IgD-negative memory B cell (primary cell): ENCODE data around the gene RASGRF2. TPM values are rescaled to one million over a fixed set of nuclear protein-coding genes. Genes with fewer than 3 reads are reported as not detected.
"Not testable (repeated sequence)": the region's sequence is repeated elsewhere in the genome, so short reads cannot be mapped to it uniquely, and the experiment has no call there.

Source experiments
- H3K27ac Mint-ChIP-seq, 3 donors: one replicate each; pipeline ENCODE4 v1.8.0; 2020 to 2022; ENCODE audit warnings: mild to moderate bottlenecking in 3 of 3, mixed read lengths in 3 of 3, moderate library complexity in 1 of 3
- H3K27me3 Mint-ChIP-seq: one replicate; pipeline ENCODE4 v1.8.0; 2021; ENCODE audit warnings: mixed read lengths
- H3K36me3 Mint-ChIP-seq: one replicate; pipeline ENCODE4 v1.8.0; 2020; ENCODE audit warnings: mild to moderate bottlenecking, mixed read lengths
- H3K4me1 Mint-ChIP-seq, 3 donors: one replicate each; pipeline ENCODE4 v1.8.0; 2020 to 2022; ENCODE audit warnings: mixed read lengths in 3 of 3, mild to moderate bottlenecking in 1 of 3
- H3K4me3 Mint-ChIP-seq, 4 donors: one replicate each; pipeline ENCODE4 v1.8.0; 2020 to 2022; ENCODE audit warnings: mild to moderate bottlenecking in 4 of 4, mixed read lengths in 4 of 4, moderate library complexity in 3 of 4
- H3K9me3 Mint-ChIP-seq, 3 donors: one replicate each; pipeline ENCODE4 v1.8.0; 2020 to 2021; ENCODE audit warnings: mixed read lengths in 3 of 3, mild to moderate bottlenecking in 1 of 3
- polyA plus RNA-seq: library from polyadenylated mRNA; unstranded; fragments of 300-500 nt; fragmentation: Illumina TruSeq; gene quantifications from one replicate; pipeline ENCODE4 v1.2.3, GENCODE V29; 2021

Gene RASGRF2
- polyA plus RNA-seq, 1 donor from 2014 or later, result 0.46 TPM

GRCh38 chr5:81244451-81244850, 284.3 kb downstream of the RASGRF2 start:
- H3K4me1 Mint-ChIP-seq, result no peaks in the 10 kb centered on the region
- H3K27ac Mint-ChIP-seq, result no peak overlapping the region
- peaks cover 2% of the 10 kb centered on the region for H3K36me3 Mint-ChIP-seq
- no peaks in the 10 kb centered on the region for H3K9me3 Mint-ChIP-seq
- H3K27me3 Mint-ChIP-seq, result no peaks in the 10 kb centered on the region
- H3K4me3 Mint-ChIP-seq, result no peak overlapping the region

GRCh38 chr5:81245871-81246235, 285.7 kb downstream of the RASGRF2 start:
- Mint-ChIP-seq H3K27me3 (no peaks in the 10 kb centered on the region), H3K4me1 (peaks cover 0 to 2% (median 0%) of the 10 kb centered on the region in 3 donors), H3K4me3 (no peak overlapping the region), H3K9me3 (no peaks in the 10 kb centered on the region), H3K36me3 (peaks cover 2% of the 10 kb centered on the region), H3K27ac (no peak overlapping the region)

- Mint-ChIP-seq H3K27me3 (no peaks in the 10 kb centered on the region), H3K36me3 (peaks cover 2% of the 10 kb centered on the region), H3K9me3 (no peaks in the 10 kb centered on the region), H3K4me3 (no peak overlapping the region), H3K27ac (no peak overlapping the region), H3K4me1 (peaks cover 0 to 2% (median 0%) of the 10 kb centered on the region in 3 donors)
Measured at GRCh38 chr5:81246697-81247096, 286.5 kb downstream of the RASGRF2 start.

DNA sequence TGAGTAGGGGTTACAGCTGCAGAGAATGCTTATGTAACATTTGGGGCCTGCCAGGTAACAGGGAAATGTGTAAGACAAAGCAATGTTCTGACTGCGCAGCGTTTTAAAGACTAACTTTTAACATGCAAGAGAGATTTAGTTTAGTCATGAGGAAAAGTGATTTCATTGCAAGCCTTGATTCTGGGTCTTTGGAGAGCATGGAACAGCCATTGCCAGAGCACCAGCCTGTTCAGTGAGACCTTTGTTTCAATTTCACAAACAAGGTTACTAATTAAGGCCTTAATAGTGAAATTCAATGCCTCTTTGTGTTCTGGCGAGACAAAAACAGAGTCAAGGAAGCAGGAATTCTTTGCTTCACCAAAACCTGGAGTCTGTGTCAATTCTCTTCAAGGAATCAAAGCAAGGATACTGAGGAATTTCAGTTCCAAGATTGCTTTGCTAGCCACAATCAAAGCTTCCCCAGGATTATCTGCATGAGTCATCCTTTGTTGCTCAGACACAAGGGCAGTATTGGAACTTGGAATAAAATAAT, 287.3 kb downstream of the RASGRF2 start:
- Mint-ChIP-seq H3K36me3 (peaks cover 2% of the 10 kb centered on the region), H3K27ac (no peak overlapping the region), H3K4me1 (peaks cover 0 to 2% (median 0%) of the 10 kb centered on the region in 3 donors), H3K27me3 (no peaks in the 10 kb centered on the region), H3K9me3 (no peaks in the 10 kb centered on the region), H3K4me3 (no peak overlapping the region)

GRCh38 chr5:81249240-81249639, 289.1 kb downstream of the RASGRF2 start:
- Mint-ChIP-seq H3K27ac (no peak overlapping the region), H3K36me3 (peaks cover 2% of the 10 kb centered on the region), H3K4me3 (no peak overlapping the region), H3K4me1 (peaks cover 0 to 2% (median 0%) of the 10 kb centered on the region in 3 donors), H3K27me3 (no peaks in the 10 kb centered on the region), H3K9me3 (no peaks in the 10 kb centered on the region)

DNA sequence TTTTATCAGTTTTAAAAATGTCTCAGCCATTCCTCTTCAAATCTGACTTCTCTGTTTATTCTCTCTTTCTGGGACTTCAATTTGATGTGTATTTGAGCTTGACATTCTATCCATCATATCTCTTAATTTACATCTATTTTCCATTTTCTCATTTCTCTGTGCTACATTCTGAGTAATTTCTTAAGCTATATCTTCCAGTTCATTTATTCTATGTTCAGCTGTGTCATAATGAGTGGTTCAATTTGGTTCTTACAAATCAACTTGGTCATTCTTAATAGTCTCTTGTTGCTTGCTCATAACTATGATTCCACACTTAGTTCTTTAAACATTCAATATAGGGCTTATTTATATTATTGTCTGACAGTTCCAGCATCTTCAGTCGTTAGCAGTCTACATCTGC, 289.8 kb downstream of the RASGRF2 start:
- H3K27ac Mint-ChIP-seq, result no peak overlapping the region
- H3K27me3 Mint-ChIP-seq, result no peaks in the 10 kb centered on the region
- H3K4me1 Mint-ChIP-seq, result peaks cover 0 to 2% (median 0%) of the 10 kb centered on the region in 3 donors
- no peak overlapping the region for H3K4me3 Mint-ChIP-seq
- peaks cover 3% of the 10 kb centered on the region for H3K36me3 Mint-ChIP-seq
- no peaks in the 10 kb centered on the region for H3K9me3 Mint-ChIP-seq

- H3K27me3 Mint-ChIP-seq, result no peaks in the 10 kb centered on the region
- no peak overlapping the region for H3K27ac Mint-ChIP-seq
- peaks cover 7% of the 10 kb centered on the region for H3K36me3 Mint-ChIP-seq
- H3K9me3 Mint-ChIP-seq, result no peaks in the 10 kb centered on the region
- H3K4me3 Mint-ChIP-seq, result no peak overlapping the region
- peaks cover 0 to 2% (median 0%) of the 10 kb centered on the region in 3 donors for H3K4me1 Mint-ChIP-seq
Measured at GRCh38 chr5:81251922-81252321, 291.8 kb downstream of the RASGRF2 start.

GRCh38 chr5:81252904-81253303, 292.7 kb downstream of the RASGRF2 start:
- Mint-ChIP-seq H3K9me3 (no peaks in the 10 kb centered on the region), H3K27ac (no peak overlapping the region), H3K27me3 (no peaks in the 10 kb centered on the region), H3K4me3 (no peak overlapping the region), H3K4me1 (peaks cover 0 to 2% (median 0%) of the 10 kb centered on the region in 3 donors), H3K36me3 (peaks cover 7% of the 10 kb centered on the region)

DNA sequence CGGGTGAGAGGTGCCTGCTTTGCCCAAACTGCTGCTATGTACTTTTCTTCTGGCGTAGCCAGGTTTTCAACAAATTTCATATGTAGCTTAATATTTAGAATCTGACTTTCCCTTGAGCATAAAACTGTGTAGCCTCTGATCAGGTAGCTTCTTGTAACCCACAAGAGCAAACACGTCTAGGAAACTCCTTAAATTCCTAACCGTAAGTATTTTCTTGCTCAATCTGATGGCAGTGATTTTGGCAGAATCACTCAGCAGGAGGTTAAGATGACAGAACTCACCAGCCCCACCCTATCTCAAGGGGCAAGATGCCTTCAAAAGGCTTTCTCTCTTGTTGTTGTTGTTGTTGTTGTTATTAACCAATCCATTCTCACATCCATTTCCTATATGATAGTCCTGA, 293.7 kb downstream of the RASGRF2 start:
- H3K9me3 Mint-ChIP-seq, result no peaks in the 10 kb centered on the region
- peaks cover 5% of the 10 kb centered on the region for H3K36me3 Mint-ChIP-seq
- H3K27ac Mint-ChIP-seq, result no peak overlapping the region
- H3K4me3 Mint-ChIP-seq, result no peak overlapping the region
- no peaks in the 10 kb centered on the region for H3K27me3 Mint-ChIP-seq
- peaks cover 0 to 2% (median 0%) of the 10 kb centered on the region in 3 donors for H3K4me1 Mint-ChIP-seq

DNA sequence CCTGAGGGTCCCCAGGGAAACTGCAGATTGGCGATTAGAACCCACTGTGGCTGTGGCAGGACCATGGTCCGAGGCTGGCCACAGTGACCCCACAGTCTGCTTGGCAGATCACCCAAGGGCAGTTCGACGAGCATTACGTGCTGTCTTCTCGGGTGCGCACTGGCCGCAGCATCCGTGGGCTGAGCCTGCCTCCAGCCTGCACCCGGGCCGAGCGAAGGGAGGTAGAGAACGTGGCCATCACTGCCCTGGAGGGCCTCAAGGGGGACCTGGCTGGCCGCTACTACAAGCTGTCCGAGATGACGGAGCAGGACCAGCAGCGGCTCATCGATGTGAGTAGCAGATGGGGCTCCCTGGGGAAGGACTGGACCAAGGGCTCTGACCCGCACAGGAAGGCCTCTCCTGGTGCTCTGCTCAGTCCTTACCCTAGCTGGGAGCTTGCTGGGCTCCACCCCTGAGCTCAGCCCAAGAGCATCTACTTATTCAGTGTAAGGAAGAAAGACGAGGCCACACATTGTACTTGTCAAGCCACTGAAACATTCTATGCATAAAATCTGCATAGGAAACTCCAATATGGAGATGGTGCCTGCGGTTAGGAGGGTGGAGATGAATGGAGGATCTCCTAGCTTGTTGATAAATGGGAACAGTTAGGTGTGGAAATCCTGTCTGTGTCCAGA, 294.9 kb downstream of the RASGRF2 start:
- Mint-ChIP-seq H3K4me1 (no peaks in the 10 kb centered on the region), H3K4me3 (no peak overlapping the region), H3K27me3 (no peaks in the 10 kb centered on the region), H3K27ac (no peak overlapping the region), H3K36me3 (peaks cover 10% of the 10 kb centered on the region), H3K9me3 (peaks cover 2 to 5% (median 4%) of the 10 kb centered on the region in 3 donors)

DNA sequence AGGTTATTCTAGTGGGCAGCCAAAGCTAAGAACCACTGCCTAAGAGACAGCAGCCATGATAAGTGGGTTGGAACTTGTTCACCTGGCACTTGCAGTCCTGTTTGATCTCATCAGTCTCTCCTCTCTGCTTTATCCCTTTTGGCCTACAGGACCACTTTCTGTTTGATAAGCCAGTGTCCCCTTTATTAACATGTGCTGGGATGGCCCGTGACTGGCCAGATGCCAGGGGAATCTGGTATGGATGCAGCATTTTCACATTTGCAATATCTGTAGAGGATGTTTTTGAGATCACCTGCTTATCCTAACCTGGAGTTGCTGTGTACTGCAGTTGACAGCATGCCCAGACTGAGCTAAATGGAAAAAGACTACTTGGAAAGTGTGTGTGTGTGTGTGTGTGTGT, 296.6 kb downstream of the RASGRF2 start:
- Mint-ChIP-seq H3K27me3 (no peaks in the 10 kb centered on the region), H3K4me3 (no peak overlapping the region), H3K27ac (no peak overlapping the region), H3K4me1 (peaks cover 0 to 4% (median 0%) of the 10 kb centered on the region in 3 donors), H3K36me3 (peaks cover 20% of the 10 kb centered on the region), H3K9me3 (peaks cover 2 to 12% (median 10%) of the 10 kb centered on the region in 3 donors)

- Mint-ChIP-seq H3K36me3 (peaks cover 19% of the 10 kb centered on the region), H3K9me3 (peaks cover 4 to 16% (median 14%) of the 10 kb centered on the region in 3 donors)
- H3K4me3 Mint-ChIP-seq, H3K27me3 Mint-ChIP-seq, H3K27ac Mint-ChIP-seq, H3K4me1 Mint-ChIP-seq: not testable (repeated sequence)
Measured at GRCh38 chr5:81262796-81263195, 302.6 kb downstream of the RASGRF2 start.

DNA sequence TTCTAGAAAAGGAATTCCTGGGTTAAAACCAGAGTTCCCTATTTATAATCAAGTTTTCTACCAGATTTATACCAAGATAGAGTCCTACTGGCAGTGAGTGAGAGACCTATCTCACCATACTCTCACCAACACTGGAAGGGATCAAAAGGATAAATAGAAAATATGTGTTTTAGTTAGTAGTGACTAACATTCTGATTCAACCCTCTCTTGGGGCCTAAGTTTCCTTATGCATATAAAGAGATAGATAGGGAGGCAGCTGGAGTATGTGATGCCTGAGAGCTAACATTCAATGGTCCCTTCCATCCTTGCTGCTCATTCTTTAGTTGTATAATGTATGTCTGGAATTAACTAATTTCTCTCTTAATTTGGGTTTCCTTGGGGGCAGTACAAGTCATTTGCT, 304.9 kb downstream of the RASGRF2 start:
- peaks cover 2 to 10% (median 9%) of the 10 kb centered on the region in 3 donors for H3K9me3 Mint-ChIP-seq
- H3K4me3 Mint-ChIP-seq, result no peak overlapping the region
- H3K36me3 Mint-ChIP-seq, result peaks cover 19% of the 10 kb centered on the region
- no peak overlapping the region for H3K27ac Mint-ChIP-seq
- no peaks in the 10 kb centered on the region for H3K27me3 Mint-ChIP-seq
- peaks cover 6 to 7% (median 7%) of the 10 kb centered on the region in 3 donors for H3K4me1 Mint-ChIP-seq

GRCh38 chr5:81268521-81269196, 308.5 kb downstream of the RASGRF2 start:
- Mint-ChIP-seq H3K9me3 (peaks cover 6 to 23% (median 14%) of the 10 kb centered on the region in 3 donors), H3K27ac (no peak overlapping the region), H3K4me3 (no peak overlapping the region), H3K36me3 (peaks cover 12% of the 10 kb centered on the region), H3K27me3 (no peaks in the 10 kb centered on the region), H3K4me1 (peaks cover 5 to 14% (median 6%) of the 10 kb centered on the region in 3 donors)

- Mint-ChIP-seq H3K36me3 (peaks cover 18% of the 10 kb centered on the region), H3K27me3 (no peaks in the 10 kb centered on the region), H3K4me3 (peak overlapping the region in 1 of 4 donors; percentile 55), H3K27ac (no peak overlapping the region), H3K4me1 (peaks cover 5 to 19% (median 6%) of the 10 kb centered on the region in 3 donors), H3K9me3 (peaks cover 6 to 31% (median 18%) of the 10 kb centered on the region in 3 donors)
Measured at GRCh38 chr5:81269751-81270393, 309.7 kb downstream of the RASGRF2 start.
